ENCODE data around the gene OR5K4.

OR5K4 gene

GRCh38 chr3:98343647-98344507, 9.8 kb upstream of the OR5K4 start:
- DNase-seq (ENCODE audit: low spot score in 2 of 2) = peak in 1 of 2 donors; percentile 8
- no peak overlapping the region for H3K27ac Mint-ChIP-seq
- H3K4me1 Mint-ChIP-seq = peaks cover 2% of the 10 kb centered on the region

GRCh38 chr3:98350082-98350481, 3.6 kb upstream of the OR5K4 start:
- Mint-ChIP-seq H3K36me3 (no peaks in the 10 kb centered on the region), H3K4me3 (no peak overlapping the region), H3K9me3 (peaks cover 2% of the 10 kb centered on the region), H3K4me1 (peaks cover 2% of the 10 kb centered on the region), H3K27ac (no peak overlapping the region), H3K27me3 (peaks cover 3% of the 10 kb centered on the region)
- ATAC-seq (ENCODE audit: low read depth) (no peak), DNase-seq (ENCODE audit: low spot score in 2 of 2) (no peak)

More at GRCh38 chr3:98343647-98344507, 9.8 kb upstream of the OR5K4 start:
- peaks cover 2% of the 10 kb centered on the region for H3K9me3 Mint-ChIP-seq
- H3K4me3 Mint-ChIP-seq = no peak overlapping the region
- no peaks in the 10 kb centered on the region for H3K36me3 Mint-ChIP-seq
- peaks cover 5% of the 10 kb centered on the region for H3K27me3 Mint-ChIP-seq
- ATAC-seq (ENCODE audit: low read depth) = no peak

- H3K27ac Mint-ChIP-seq = no peak overlapping the region
- H3K9me3 Mint-ChIP-seq = peaks cover 12% of the 10 kb centered on the region
- DNase-seq (ENCODE audit: low spot score in 2 of 2) (no peak), ATAC-seq (ENCODE audit: low read depth) (no peak)
- no peak overlapping the region for H3K4me3 Mint-ChIP-seq
- H3K4me1 Mint-ChIP-seq = no peaks in the 10 kb centered on the region
- no peaks in the 10 kb centered on the region for H3K27me3 Mint-ChIP-seq
- peaks cover 1% of the 10 kb centered on the region for H3K36me3 Mint-ChIP-seq
Measured at GRCh38 chr3:98359250-98359649, 5.6 kb downstream of the OR5K4 start.

GRCh38 chr3:98359993-98360675, 6.5 kb downstream of the OR5K4 start:
- Mint-ChIP-seq H3K27me3 (no peaks in the 10 kb centered on the region), H3K27ac (no peak overlapping the region), H3K36me3 (peaks cover 1% of the 10 kb centered on the region), H3K4me3 (no peak overlapping the region), H3K9me3 (peaks cover 12% of the 10 kb centered on the region), H3K4me1 (no peaks in the 10 kb centered on the region)
- DNase-seq (ENCODE audit: low spot score in 2 of 2) (no peak), ATAC-seq (ENCODE audit: low read depth) (no peak)

- Mint-ChIP-seq H3K27me3 (no peaks in the 10 kb centered on the region), H3K27ac (no peak overlapping the region), H3K4me3 (no peak overlapping the region), H3K36me3 (peaks cover 1% of the 10 kb centered on the region), H3K9me3 (peaks cover 14% of the 10 kb centered on the region), H3K4me1 (no peaks in the 10 kb centered on the region)
- DNase-seq (ENCODE audit: low spot score in 2 of 2) (no peak), ATAC-seq (ENCODE audit: low read depth) (no peak)
Measured at GRCh38 chr3:98360681-98361080, 7.0 kb downstream of the OR5K4 start.

GRCh38 chr3:98361289-98361688, 7.6 kb downstream of the OR5K4 start:
- Mint-ChIP-seq H3K4me3 (no peak overlapping the region), H3K27me3 (no peaks in the 10 kb centered on the region), H3K27ac (no peak overlapping the region), H3K4me1 (no peaks in the 10 kb centered on the region), H3K9me3 (peaks cover 14% of the 10 kb centered on the region), H3K36me3 (peaks cover 1% of the 10 kb centered on the region)
- ATAC-seq (ENCODE audit: low read depth) (no peak), DNase-seq (ENCODE audit: low spot score in 2 of 2) (no peak)

GRCh38 chr3:98367464-98368246, 14.0 kb downstream of the OR5K4 start:
- no peak for ATAC-seq (ENCODE audit: low read depth)
- H3K27ac Mint-ChIP-seq = no peak overlapping the region
- no peak overlapping the region for H3K4me3 Mint-ChIP-seq
- H3K36me3 Mint-ChIP-seq = no peaks in the 10 kb centered on the region
- H3K9me3 Mint-ChIP-seq = peaks cover 5% of the 10 kb centered on the region
- no peak for DNase-seq (ENCODE audit: low spot score in 2 of 2)
- peaks cover 4% of the 10 kb centered on the region for H3K4me1 Mint-ChIP-seq
- H3K27me3 Mint-ChIP-seq = no peaks in the 10 kb centered on the region

- peaks cover 4% of the 10 kb centered on the region for H3K4me1 Mint-ChIP-seq
- H3K36me3 Mint-ChIP-seq = no peaks in the 10 kb centered on the region
- H3K27me3 Mint-ChIP-seq = no peaks in the 10 kb centered on the region
- DNase-seq (ENCODE audit: low spot score in 2 of 2) = no peak
- no peak overlapping the region for H3K4me3 Mint-ChIP-seq
- ATAC-seq (ENCODE audit: low read depth) = no peak
- peaks cover 2% of the 10 kb centered on the region for H3K9me3 Mint-ChIP-seq
- no peak overlapping the region for H3K27ac Mint-ChIP-seq
Measured at GRCh38 chr3:98371186-98371585, 17.5 kb downstream of the OR5K4 start.

GRCh38 chr3:98371853-98372252, 18.2 kb downstream of the OR5K4 start:
- peaks cover 2% of the 10 kb centered on the region for H3K9me3 Mint-ChIP-seq
- DNase-seq (ENCODE audit: low spot score in 2 of 2) = no peak
- H3K27me3 Mint-ChIP-seq = no peaks in the 10 kb centered on the region
- H3K4me3 Mint-ChIP-seq = no peak overlapping the region
- no peak for ATAC-seq (ENCODE audit: low read depth)
- H3K4me1 Mint-ChIP-seq = peaks cover 4% of the 10 kb centered on the region
- no peak overlapping the region for H3K27ac Mint-ChIP-seq
- H3K36me3 Mint-ChIP-seq = no peaks in the 10 kb centered on the region

- Mint-ChIP-seq H3K9me3 (peaks cover 2% of the 10 kb centered on the region), H3K4me3 (no peak overlapping the region), H3K27ac (no peak overlapping the region), H3K4me1 (peaks cover 4% of the 10 kb centered on the region), H3K27me3 (no peaks in the 10 kb centered on the region), H3K36me3 (no peaks in the 10 kb centered on the region)
- DNase-seq (ENCODE audit: low spot score in 2 of 2) = no peak
- ATAC-seq (ENCODE audit: low read depth) = no peak
Measured at GRCh38 chr3:98372445-98372844, 18.8 kb downstream of the OR5K4 start.

GRCh38 chr3:98376631-98377030, 23.0 kb downstream of the OR5K4 start:
- ATAC-seq (ENCODE audit: low read depth) (no peak), DNase-seq (ENCODE audit: low spot score in 2 of 2) (no peak)
- peaks cover 3% of the 10 kb centered on the region for H3K4me1 Mint-ChIP-seq
- no peaks in the 10 kb centered on the region for H3K36me3 Mint-ChIP-seq
- no peak overlapping the region for H3K27ac Mint-ChIP-seq
- no peak overlapping the region for H3K4me3 Mint-ChIP-seq
- H3K9me3 Mint-ChIP-seq = peaks cover 2% of the 10 kb centered on the region
- H3K27me3 Mint-ChIP-seq = no peaks in the 10 kb centered on the region

- Mint-ChIP-seq H3K4me1 (no peaks in the 10 kb centered on the region), H3K27me3 (peaks cover 7% of the 10 kb centered on the region), H3K9me3 (no peaks in the 10 kb centered on the region), H3K4me3 (no peak overlapping the region), H3K36me3 (no peaks in the 10 kb centered on the region), H3K27ac (no peak overlapping the region)
- no peak for ATAC-seq (ENCODE audit: low read depth)
- no peak for DNase-seq (ENCODE audit: low spot score in 2 of 2)
Measured at GRCh38 chr3:98388147-98388546, 34.5 kb downstream of the OR5K4 start.

- ATAC-seq (ENCODE audit: low read depth) = no peak
Measured at GRCh38 chr3:98390366-98390765, 36.7 kb downstream of the OR5K4 start, which contains the start of gene OR5K3. Gene OR5K3 (plus strand): TSS chr3:98390666. CDS start chr3:98390666, 0 bp downstream.

GRCh38 chr3:98395101-98395500, 41.4 kb downstream of the OR5K4 start:
- Mint-ChIP-seq H3K4me3 (no peak overlapping the region), H3K36me3 (no peaks in the 10 kb centered on the region), H3K4me1 (no peaks in the 10 kb centered on the region), H3K27ac (no peak overlapping the region), H3K9me3 (peaks cover 11% of the 10 kb centered on the region), H3K27me3 (peaks cover 8% of the 10 kb centered on the region)
- ATAC-seq (ENCODE audit: low read depth) (no peak), DNase-seq (ENCODE audit: low spot score in 2 of 2) (no peak)

More at GRCh38 chr3:98390366-98390765, 36.7 kb downstream of the OR5K4 start, which contains the start of gene OR5K3:
- Mint-ChIP-seq H3K27me3 (peaks cover 11% of the 10 kb centered on the region), H3K4me3 (no peak within 1 kb of the TSS), H3K9me3 (no peaks in the 10 kb centered on the region), H3K4me1 (no peaks in the 10 kb centered on the region), H3K27ac (no peak within 1 kb of the TSS), H3K36me3 (no peaks in the 10 kb centered on the region)
- no peak for DNase-seq (ENCODE audit: low spot score in 2 of 2)

Measured in memory B cell (primary cell).